Stimulated activated CD4-positive, alpha-beta T cell treated with anti-CD3 and anti-CD28 coated beads, Interleukin-4, amount 100 ng/mL, for 4 hours (primary cell): ENCODE measurements around the gene C15orf39.
"Not testable (repeated sequence)": the region's sequence is repeated elsewhere in the genome, so short reads cannot be mapped to it uniquely, and the experiment has no call there.

ENCODE experiments used
- DNase-seq, 2 experiments: peaks; one replicate each; pipeline ENCODE4 v3.0.0-alpha.2; 2020

C15orf39 gene

GRCh38 chr15:75201616-75202250 is at the start of gene C15orf39:
TSS of gene C15orf39 (plus strand) at chr15:75201882. CDS start at chr15:75206049, 4,167 bp downstream.
- peak; percentile 71 to 77 for DNase-seq

- DNase-seq, result no peak
These were observed 49.2 kb upstream of the C15orf39 start for GRCh38 chr15:75152382-75153079.

- no peak for DNase-seq
These were observed 48.6 kb upstream of the C15orf39 start for GRCh38 chr15:75153087-75153486.

GRCh38 chr15:75153565-75154276 is 48.0 kb upstream of the C15orf39 start:
- DNase-seq, result no peak

- no peak for DNase-seq
These were observed 47.1 kb upstream of the C15orf39 start for GRCh38 chr15:75154461-75155062.

GRCh38 chr15:75156326-75157215 is 45.1 kb upstream of the C15orf39 start:
- no peak for DNase-seq

GRCh38 chr15:75158402-75158801 is 43.3 kb upstream of the C15orf39 start:
- no peak for DNase-seq

GRCh38 chr15:75159244-75159643 is 42.4 kb upstream of the C15orf39 start:
- DNase-seq, result no peak

- no peak for DNase-seq
These were observed 40.4 kb upstream of the C15orf39 start for GRCh38 chr15:75161106-75161916.

GRCh38 chr15:75161917-75162414 is 39.7 kb upstream of the C15orf39 start:
- no peak for DNase-seq

- no peak for DNase-seq
These were observed 38.5 kb upstream of the C15orf39 start for GRCh38 chr15:75163150-75163564.

- no peak for DNase-seq
These were observed 36.9 kb upstream of the C15orf39 start for GRCh38 chr15:75164625-75165350.

- not testable (repeated sequence) for DNase-seq
These were observed 35.1 kb upstream of the C15orf39 start for GRCh38 chr15:75166489-75167063.

- DNase-seq, result no peak
These were observed 33.9 kb upstream of the C15orf39 start for GRCh38 chr15:75167588-75168350.

GRCh38 chr15:75168374-75168773 is 33.3 kb upstream of the C15orf39 start:
- no peak for DNase-seq

GRCh38 chr15:75170203-75170602 is 31.5 kb upstream of the C15orf39 start:
- no peak for DNase-seq

GRCh38 chr15:75170711-75171341 is 30.9 kb upstream of the C15orf39 start:
- no peak for DNase-seq

- no peak for DNase-seq
These were observed 30.3 kb upstream of the C15orf39 start for GRCh38 chr15:75171408-75171807.

- no peak for DNase-seq
These were observed 29.3 kb upstream of the C15orf39 start for GRCh38 chr15:75172284-75172820.
